ENCODE data around the gene ADM5.

ADM5 gene

GRCh38 chr19:49658566-49659442 lies 30.6 kb upstream of the ADM5 start:
- no peak for DNase-seq

DNA sequence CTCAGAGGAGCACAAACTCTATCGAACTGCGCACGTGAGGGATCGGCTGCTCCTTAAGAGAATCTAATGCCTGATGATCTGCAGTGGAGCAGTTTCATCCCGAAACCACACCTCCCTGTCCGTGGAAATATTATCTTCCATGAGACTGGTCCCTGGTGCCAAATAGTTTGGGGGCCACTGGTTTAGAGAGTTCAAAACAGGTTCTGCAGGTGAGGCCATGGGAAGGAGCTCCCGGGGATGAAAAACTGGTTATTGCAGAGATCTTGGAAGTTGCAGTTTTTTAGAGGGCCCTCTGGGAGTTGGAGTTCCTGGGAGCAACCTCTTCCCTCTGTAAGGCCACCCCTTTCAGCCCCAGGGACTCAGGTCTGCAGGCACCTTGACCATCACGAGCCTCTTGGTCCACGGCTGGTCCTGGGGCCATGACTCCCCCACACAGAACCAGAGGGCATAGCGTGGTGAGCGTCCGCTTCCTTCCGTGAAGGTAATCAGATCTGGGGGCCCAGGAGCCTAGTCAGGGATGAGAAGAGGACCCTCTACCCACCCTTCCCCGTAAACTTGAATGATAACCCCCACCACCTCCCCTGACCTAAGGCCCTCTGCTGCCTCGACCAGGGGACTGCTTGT lies 28.9 kb upstream of the ADM5 start:
- DNase-seq = no peak

GRCh38 chr19:49662011-49662410 lies 27.4 kb upstream of the ADM5 start:
- DNase-seq = no peak

GRCh38 chr19:49663224-49663623 lies 26.2 kb upstream of the ADM5 start:
- no peak for DNase-seq

DNA sequence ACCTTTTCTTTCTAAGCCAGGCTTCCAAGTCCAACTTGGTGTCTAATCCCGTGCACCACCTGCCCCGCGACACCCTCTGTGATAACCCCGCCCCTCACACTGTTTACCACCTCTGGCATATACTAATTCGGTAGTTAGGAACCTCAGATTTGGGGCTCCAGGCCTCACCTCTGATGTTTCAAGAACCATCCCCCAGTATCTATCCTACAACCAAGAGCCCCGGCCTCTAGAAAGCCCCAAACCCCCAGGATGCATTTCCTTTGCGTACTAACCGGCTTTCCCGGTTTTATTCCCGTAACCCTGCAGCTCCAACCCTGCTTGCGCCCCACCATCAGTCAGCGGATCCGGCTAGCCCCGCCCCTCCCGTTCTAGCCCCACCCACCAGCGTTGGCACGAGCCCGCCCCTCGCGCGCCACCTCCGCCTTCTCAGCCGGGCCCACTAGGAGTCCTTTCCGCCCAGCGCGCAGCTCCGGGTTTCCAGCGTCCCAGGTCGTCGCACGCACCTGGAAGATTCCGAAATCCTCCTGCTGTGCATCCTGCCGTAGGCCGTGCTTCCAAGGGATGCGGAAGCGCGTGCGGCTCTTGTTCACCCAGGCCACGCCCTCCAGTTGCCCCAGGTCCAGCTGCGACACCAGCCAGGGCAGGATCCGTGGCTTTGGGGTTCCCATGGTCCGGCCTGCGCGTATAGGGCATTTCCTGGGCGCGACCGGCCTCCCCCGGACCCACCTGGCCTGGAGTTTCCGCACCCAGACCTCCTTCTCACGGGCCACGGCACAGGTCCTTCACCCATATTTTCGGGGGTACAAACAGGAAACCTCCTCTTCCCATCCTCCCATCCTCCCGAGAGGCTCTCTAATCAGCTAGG lies 25.0 kb upstream of the ADM5 start:
- DNase-seq = peak; percentile 76 to 93 (median 85)

DNA sequence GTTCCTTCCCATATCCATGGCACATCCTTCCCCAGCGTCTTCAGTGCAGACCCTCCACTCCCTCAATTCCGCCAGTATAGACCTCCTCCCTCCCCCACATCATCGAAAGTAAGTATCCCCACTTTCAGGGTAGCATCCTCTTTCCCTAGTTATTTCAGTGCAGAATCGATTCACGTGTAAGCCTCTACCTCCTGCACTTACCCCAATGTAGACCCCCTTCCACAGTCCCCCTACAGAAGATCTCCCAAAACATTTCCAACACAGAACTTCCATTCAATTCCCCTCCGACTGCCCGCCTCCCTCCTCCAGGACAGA lies 24.4 kb upstream of the ADM5 start:
- DNase-seq = no peak

GRCh38 chr19:49665351-49666119 lies 23.9 kb upstream of the ADM5 start, which contains the start of the genes BCL2L12 and IRF3:
BCL2L12 (plus strand) TSS chr19:49665933; CDS start chr19:49666693, 760 bp downstream.
IRF3 (minus strand) TSS chr19:49665857; CDS start chr19:49664838, 1,019 bp downstream.
- peak; percentile 99 for DNase-seq

GRCh38 chr19:49666120-49666444 lies 23.3 kb upstream of the ADM5 start:
- peak in 2 of 4 experiments; percentile 30 to 32 for DNase-seq

- DNase-seq = no peak
Measured at GRCh38 chr19:49667473-49667872, 21.9 kb upstream of the ADM5 start.

DNA sequence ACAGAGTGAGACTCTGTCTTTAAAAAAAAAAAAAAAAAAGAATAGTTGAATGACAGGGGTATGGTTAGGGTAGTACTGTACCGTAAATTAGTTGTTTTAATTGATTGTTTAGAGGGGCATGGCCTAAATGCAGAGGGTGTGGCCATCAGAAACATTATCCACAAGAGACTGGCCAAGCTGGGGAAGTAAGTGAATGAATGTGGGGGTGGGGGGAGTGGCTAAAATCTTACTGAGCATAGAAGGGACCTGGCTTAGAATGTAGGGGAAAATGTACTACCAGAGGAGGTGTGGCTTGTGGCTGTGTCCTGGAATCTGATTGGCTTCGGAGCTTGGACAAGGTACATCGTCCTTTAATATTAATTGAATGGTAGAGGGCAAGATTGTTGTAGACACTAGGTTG lies 19.9 kb upstream of the ADM5 start:
- DNase-seq = peak; percentile 27 to 56 (median 40)

DNA sequence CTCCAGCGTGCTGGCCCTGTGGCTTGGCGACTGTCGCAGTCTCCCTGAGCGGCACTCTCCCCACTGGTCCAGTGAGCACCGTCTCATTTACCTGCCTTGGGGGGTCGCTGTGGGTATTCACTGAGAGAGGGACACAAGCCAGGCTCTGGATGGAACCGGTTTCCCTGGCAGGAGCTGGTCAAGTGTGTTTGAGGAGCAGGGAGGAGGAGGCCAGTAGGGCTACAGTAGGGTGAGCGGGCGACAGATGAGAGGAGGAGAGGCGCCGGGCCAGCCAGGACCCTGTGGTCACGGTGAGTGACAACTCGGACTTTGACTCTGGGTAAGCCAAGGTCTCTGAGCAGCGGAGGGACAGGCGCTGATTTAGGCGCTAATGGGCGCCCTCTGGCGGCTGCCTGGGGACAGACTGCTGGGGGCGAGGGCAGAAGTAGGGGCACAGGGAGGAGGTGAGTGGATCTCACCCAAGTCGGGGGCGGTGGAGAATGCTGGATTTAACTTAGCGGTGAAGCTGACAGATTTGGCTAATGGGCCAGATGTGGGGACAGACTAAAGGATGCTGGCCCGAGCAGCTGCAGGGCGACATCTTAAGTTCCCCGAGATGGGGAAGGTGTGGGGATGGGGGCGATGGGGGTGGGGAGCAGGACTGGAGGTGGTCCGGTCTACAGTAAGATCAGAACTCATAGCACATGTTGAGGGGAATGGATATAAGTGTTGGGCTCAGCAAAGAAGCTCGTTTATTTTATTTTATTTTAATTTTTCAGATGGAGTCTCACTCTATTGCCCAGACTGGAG lies 17.1 kb upstream of the ADM5 start:
- peak; percentile 79 to 91 (median 84) for DNase-seq

- peak; percentile 92 to 97 (median 96) for DNase-seq
Measured at GRCh38 chr19:49676136-49676783, 13.1 kb upstream of the ADM5 start.

GRCh38 chr19:49676784-49677230 lies 12.6 kb upstream of the ADM5 start:
- peak; percentile 100 for DNase-seq

DNA sequence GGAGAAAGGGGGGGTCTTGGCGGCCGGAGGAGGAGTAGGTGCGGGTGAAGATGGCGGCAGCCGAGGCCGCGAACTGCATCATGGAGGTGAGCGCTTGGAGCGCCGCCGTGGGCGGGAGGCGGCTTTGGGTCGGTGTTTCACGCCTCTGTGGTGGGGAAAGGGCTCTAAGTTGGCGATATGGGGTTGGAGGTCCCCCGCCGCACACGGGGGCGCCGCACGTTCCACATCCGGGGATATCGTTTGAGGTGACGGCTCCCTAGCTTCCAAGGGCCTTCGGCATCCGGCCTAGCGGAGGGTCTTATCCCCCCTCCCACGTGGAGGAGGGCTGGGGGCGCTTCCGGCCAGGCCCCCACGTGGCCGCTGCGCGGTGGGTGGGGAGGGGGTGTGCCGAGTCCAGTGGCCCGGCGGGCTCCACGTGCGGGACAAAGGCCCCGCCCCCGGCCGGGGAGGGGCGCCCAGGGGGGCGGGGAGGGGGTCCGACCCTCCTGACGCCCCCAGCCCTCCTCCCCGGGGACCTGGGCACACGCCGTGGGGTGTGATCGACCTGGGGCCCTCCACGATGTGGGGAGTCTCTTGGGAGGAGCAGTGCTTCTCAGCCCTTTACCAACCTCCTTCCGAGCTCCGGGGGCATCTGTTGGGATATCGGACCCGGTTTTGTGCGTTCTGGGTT lies 12.0 kb upstream of the ADM5 start, which contains the start of gene PRMT1:
Gene PRMT1 (plus strand): TSS at position 41 of the 670 bp plus-strand sequence. CDS start 10 bp downstream, at position 51.
- peak; percentile 32 to 73 (median 46) for DNase-seq

GRCh38 chr19:49677901-49678674 lies 11.3 kb upstream of the ADM5 start:
- peak; percentile 76 to 86 (median 80) for DNase-seq

DNA sequence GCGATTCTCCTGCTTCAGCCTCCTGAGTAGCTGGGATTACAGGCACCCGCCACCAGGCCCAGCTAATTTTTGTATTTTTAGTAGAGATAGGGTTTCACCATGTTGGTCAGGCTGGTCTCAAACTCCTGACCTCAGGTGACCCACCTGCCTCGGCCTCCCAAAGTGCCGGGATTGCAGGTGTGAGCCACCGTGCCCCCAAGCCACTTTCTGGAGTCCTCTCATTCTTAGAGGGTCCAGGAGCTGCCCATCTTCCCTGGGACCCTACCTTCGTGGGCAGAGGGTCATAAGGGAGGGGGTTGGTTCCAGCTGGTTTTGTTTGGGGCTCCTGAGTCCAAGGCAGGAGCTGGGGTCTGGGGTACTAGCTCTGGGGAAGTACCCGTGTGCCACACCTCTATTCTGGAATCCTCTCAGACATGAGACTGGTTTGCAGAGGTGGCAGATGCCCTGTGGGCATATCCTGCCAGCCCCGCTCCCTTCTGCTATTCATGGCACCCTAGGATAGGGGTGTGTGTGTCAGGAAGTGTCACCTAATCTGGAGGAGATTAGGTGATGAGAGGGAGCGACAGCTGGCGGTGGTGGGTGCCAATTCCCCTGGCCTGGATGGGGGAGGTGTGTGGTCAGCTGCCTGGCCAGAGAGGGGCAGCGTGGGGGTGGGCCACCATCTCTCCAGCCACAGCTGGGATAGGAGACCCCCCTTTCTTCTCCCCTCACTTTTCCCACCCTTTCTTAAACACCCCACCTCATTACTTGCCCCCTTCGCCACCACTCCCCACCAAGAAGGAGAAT lies 10.2 kb upstream of the ADM5 start:
- DNase-seq = no peak

- no peak for DNase-seq
Measured at GRCh38 chr19:49679771-49680413, 9.5 kb upstream of the ADM5 start.

Data from suppressor macrophage (primary cell).